Measurements from ENCODE around the gene TOR1A.

Gene TOR1A

DNA sequence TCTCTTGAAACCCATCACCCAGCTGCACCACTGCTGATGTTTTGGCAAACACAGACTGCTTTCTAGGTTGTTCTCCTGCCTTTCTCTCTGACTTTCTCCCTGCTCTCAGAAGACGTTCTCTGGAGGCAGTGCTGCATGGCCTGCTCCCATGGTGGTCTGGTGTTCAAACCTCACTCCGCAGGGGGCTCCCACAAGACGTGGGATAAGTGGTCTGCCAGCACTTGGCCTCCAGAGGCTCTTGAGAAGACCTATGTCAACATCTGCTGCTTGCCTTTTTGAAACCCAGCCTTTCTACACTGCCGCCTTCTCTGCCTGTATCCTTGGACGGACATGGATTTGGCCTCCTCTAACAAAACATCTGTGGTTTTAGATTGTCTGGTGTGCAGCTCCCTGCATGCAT, 27.9 kb upstream of the TOR1A start:
- no peak for DNase-seq

DNA sequence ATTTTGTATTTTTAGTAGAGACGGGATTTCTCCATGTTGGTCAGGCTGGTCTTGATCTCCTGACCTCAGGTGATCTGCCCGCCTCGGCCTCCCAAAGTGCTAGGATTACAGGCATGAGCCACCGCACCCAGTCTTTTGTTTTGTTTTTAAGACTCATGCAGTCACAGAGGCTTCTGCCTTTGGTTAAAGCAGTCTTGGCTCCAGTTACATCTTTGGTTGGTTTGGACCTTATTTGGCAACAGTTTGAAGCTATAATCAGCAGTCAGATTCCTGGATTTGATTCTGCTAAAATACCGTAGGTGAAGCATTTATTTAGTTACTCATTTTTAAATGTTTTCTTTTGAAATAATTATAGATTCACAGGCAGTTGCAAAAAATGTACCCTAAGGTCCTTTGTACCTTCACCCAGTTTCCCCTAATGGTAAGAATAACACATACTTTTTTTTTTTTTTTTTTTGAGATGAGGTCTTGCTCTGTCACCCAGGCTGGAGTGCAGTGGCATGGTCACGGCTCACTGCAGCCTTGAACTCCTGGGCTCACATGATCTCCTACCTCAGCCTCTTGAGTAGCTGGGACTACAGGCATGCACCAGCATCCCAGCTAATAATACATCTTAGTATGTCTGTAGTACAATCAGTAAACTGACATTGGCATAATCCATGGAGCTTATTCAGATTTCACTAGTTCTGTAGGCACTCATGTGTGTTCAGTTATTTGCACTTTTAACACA, 27.1 kb upstream of the TOR1A start:
- no peak for DNase-seq

DNA sequence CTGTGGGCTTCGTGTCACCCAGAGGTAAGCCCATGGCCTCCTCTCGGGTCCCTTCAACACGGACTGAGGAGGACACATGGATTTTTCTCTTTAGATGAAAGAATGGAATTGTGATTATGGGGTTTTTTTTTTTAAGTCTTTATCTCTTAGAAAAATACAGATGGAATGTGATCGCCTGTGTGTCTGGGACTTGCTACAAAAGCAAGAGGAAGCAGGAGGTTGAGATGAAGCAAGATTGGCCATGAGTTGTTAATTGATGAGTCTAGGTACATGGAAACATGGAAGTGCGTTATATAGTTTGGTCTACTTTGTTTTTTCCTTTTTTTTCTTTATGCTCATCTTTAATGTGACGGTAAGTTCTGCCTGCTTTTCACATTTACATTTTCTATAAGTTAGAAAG, 26.0 kb upstream of the TOR1A start:
- no peak for DNase-seq

DNA sequence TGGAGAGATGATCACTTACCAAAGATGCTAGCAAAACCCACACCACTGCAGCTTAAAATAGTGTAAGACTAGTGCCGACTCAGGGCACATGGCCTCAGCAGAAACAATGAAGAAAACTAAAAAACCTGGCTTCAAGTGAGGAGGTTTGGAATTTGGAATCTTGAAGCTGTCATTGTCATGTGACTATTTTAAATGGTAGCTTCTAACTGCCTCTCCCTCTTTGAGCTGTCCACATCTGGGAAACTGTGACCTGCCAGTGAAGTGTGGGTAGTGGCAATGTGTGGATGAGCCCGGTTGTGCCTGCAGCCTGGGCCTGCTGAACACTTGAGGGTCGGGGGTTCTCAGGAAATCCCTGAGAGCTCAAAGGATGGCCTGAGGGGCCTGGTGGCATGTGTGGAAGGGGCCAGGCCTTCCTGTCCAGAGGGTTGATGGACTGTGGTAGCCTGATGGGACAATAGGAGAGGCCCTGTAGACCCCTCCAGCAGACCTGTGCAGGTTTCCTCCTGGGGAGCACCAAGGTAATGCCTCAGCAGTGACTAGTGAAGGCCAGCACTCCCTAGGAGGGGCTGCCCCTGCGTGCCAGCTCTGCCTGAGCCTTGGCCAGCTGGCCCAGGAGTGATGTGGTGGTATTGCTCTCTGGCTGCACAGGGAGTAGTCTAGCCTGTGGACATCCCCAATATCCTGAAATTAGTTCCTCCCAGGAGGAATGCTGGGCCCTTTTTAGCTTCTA, 24.9 kb upstream of the TOR1A start:
- DNase-seq: no peak

DNA sequence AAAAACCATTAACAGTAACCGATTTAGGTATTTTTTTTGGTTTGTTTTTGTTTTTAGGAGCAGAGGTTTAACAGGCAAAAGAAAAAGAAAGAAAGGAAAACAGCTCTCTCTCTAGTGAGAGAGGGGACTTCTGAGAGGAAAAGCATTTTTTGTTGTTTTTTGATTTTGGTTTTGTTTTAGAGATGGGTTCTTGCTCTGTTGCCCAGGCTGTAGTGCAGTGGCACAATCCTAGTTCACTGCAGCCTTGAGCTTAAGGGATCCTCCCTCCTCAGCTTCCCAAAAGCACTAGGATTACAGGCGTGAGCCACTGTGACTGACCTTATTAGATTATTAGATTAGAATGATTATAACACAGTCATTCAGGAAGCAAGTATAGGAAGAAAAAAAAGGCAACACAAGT, 21.4 kb upstream of the TOR1A start:
- no peak for DNase-seq

DNA sequence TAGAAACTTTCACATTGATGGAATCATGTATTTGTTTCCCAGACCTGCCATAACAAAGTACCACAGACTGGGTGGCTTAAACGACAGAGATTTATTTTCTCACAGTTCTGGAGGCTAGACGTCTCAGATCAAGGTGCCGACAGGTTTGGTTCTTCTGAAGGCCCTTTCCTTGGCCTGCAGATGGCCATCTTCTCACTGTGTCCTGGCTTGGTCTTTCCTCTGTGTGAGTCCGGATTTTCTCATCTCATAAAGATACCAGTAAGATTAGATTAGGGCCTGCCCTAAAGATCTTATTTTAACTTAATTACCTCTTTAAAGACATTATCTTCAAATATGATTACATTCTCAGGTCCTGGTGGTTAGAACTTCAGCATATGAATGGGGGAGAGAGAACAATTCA, 17.1 kb upstream of the TOR1A start:
- no peak for DNase-seq

DNA sequence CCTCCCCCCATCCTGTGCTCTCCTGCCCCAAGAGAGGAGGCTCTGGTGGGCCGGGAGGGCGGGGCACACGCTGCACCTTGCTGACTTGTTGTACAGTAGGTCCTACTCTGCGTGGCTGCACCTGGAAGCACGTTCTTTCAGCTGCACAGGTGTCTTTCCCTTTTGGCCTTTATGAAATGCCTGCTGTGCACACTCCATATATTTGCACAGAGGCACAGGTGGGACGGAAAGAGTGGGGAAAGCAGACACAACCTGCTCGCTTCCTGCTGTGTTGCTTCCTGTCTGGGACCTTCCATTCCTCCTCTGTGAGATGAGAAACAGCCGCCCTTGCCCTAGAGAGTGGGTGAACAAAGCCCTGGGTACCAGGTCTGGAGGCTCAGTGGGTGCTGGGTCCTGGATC, 16.1 kb upstream of the TOR1A start:
- DNase-seq: peak; percentile 87

DNA sequence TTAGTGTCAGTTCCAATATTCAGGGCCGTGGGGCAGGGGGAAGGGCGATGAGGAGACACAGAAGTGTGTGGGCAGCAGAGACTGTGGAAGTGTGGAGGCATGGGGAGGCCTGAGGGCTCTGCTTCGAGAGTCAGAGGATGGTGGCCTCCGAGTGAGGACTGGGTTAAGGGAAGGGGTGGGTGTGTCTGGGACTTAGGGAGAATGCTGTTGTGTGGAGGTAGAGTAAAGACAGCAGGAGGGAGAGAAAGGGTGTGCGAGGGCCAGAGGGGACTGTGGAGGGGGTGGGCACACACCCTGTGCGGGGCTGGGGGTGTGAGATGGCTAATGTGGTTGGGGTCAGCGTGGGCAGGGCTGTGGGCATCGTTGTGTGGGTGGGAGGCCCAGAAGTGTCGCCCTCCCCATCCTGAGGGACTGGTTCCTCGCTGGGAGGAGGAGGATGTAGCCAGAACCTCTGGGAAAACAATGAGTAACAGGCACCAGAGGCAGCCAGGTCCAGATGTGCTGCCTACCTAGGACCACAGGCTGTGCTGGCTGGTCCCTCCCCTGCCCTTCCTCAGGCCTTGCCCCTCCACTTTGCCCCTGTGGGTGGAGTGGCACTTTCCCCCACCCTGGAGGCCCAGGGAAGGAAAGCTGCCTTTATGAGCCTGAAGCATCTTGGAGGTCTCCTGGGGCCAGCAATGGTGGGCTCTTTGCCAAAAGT, 15.5 kb upstream of the TOR1A start:
- DNase-seq: no peak

DNA sequence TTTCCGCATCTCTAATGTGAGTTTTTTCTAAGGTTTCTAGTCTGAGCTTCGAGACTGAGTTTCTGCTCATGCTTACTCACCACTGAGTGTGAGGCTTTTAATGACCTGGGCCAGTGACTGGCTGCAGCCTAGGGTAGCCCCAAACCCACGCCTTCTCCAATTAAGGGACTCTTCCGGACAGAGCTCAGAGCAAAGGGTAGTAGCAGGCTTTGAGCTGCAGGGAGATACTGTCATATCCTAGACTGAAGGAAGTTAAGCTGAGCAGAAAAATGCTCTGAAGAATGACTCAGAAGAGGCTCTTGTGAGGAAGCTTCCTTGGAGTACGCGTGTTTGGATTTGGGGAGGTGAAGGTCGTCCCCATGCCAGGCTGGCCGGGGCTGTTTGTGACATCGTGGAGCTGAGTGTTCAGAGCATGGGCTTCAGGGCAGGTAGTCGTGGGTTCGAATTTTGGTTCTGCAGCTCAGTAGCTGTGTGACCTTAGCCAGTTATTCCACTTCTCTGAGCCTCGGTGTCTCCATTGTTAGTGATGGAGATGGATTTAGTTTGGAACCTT, 14.8 kb upstream of the TOR1A start:
- no peak for DNase-seq

DNA sequence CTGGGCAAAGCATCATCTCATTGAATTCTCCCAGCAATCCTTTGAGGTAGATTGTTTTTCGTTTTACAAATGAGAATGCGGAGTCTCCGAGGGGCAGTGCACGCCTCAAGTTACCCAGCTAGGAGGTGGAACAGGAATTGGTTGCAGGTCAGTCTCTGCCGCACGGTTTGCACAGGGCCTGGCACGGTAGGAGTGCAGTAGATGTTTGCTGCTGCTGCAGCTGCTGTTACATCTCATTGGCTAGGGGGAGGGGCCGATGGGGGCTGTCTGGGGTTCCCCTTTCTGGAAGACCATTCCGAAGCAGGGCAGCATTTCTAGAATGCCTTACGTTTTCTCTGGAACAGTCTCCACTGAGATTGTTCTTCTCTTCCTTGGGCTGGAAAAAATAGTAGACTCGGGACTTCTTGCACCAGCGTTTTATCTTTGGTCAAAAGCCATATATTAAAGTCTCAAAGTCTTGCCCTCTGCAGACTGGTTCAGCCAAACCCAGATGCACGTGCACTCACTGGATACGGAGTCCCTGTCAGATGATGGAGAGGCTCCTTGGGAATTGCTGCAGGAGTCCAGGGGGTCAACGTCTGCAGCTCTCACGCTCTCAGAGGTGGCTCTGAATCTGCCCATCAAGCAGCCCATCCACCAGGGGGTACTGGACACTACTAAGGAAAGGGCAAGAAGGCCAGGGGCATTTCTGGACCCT, 12.5 kb upstream of the TOR1A start:
- DNase-seq: no peak

DNA sequence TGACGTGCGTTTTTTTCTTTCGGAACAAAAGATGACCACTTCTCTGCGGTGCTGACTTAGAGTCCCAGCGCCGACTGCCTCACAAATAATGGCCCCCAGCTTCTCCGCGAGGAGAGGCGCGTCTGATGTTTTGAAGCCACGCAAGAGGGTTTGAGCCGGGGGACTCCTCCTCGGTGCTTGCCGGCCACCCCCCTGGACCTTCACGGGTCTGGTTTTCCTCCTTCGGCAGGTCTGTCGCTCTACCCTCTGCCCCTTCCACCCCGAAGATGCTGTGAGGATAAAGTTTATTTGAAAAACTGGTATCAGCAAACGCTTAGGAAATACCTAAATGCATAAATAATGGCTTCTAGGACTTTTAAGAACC, 11.9 kb upstream of the TOR1A start:
- DNase-seq: no peak

DNA sequence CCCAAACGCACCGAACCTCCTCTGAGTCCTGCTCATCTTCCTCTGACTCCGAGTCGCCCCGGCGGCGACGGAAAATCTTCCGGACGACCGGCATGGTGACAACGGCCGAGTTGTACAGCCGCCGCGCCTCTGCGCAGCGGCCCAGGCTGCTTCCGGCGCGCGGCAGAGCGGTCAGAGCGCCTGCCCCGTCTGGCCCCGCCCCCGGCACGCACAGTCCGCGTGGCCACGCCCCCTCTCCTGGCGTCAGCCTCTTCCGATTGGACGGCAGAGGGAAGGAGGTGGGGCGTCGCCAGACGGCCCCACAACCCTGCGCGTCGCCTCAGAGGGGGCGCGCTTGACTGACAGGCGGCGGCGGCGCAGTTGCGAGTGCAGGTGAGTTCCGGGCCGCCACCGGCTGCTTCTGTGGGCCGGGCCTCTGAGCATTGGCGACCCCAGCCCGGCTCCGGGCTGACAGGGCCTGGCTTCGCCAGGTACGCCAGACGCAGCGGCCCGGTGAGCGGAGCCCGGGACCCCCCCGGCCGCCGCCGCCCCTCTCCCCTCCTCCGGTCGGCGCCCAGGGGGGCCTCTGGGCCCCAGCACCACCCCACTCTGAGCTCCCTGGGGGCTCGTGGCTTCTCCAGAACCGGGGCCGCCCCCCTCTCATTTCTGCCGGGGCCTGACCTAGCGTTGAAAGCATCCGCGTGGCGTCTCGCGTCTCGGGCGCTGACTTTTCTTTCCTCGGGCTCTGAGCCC, 11.4 kb upstream of the TOR1A start, which contains the start of the genes C9orf78 and USP20:
Gene C9orf78, minus strand, starts transcription at position 148 of the 732 bp plus-strand sequence. Its CDS starts 54 bp downstream, at position 94.
Gene USP20, plus strand, starts transcription at position 331 of the 732 bp plus-strand sequence. CDS start 17,098 bp downstream, outside the sequence.
- peak; percentile 71 for DNase-seq

DNA sequence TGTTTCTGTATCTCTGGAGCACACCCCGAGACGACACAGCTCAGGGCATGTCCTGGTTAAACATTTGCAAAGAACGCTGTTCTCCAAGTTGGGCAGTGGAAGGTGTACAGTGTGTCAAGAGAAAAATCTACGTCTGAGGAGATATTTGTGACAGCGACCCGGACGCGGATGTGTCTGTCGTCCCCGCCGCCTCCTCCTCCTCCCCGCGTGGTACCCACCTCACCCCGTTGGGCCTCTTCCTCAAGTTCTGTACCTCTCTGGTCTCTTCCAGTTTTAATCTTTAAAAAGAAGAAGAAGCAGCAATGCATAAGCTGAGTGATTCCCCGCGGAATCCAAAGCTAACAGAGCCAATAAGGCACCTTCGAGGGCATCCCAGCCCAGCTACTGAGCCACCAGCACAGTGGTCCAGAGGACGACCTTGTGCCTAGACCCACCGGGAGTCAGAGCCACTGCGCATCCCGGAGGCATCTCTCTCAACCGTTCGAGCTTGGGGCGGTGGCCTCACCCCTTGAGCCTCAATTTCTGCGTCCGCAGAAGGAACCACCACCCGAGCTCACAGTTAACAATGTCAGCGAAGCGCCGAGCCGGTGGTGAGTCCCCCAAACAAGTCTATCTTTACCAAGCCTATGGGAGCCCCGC, 10.7 kb upstream of the TOR1A start:
- DNase-seq: no peak

DNA sequence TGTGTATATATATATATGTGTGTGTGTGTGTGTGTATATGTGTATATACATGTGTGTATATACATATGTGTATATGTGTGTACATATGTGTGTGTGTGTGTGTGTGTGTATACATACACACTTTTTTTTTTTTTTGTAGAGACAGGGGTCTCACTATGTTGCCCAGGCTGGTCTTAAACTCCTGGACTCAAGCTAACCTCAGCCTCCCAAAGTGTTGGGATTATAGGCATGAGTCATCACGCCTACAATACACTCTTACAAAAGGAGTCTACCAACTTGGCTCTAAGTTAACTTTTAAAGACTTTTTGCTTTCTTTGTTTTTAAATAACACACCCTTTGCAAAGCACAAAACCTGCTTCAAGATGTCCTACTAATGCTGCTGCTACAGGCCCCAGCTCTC, 9.0 kb upstream of the TOR1A start:
- DNase-seq: no peak

DNA sequence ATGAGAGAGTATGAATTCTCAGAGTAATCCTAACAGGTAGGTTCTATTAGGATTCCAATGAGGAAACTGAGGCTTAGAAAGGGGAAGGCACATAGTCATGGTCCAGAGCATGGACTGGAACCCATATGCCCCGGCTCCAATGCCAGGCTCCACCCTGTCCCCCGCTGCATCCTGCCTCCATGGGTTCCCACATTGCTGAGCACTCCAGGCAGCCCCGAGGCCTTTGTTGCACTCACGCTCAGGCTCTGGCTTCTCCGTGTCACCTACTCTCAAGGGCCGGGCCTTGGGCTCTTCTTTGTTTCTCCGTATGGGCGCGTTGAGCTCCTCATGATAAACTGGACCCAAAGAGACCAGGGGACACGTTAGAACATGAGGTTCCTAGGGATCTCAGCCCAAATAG, 5.0 kb upstream of the TOR1A start:
- DNase-seq: no peak

DNA sequence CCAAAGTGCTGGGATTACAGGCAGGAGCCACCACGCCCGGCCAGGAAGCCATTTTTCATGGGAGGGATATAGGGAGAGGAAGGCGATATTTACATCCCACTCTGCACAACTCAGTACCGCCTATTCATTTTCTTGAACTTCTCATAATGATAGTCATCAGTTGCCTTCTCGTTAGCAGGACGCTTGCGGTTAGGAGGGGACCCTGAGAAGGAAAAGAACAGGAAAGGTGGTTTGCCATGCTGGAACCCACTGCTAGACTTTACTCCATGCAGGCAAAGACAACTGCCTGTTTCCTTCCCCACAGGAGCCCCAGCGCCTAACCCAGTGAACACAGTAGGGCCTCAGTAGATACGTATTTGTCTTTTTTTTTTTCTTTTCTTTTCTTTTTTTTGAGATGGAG, 4.1 kb upstream of the TOR1A start:
- no peak for DNase-seq

DNA sequence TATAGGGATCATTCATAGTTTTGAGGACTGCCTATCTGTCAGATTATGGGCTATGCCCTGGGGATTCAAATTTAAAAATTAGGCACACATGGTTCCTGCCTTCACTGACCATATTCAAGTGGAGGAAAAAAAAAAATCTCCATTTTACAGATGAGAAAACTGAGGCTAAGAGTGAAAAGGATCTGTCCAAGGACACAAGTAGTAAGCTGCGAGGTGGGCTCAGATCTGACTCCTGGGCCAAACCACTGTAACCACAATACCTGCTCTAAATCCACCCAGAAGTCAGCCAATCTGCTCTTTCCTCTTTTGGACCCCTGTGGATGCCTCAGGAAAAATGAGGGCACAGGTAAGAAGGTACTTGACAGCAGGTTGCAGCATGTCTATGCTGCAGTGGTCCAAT, 2.8 kb upstream of the TOR1A start:
- no peak for DNase-seq

DNA sequence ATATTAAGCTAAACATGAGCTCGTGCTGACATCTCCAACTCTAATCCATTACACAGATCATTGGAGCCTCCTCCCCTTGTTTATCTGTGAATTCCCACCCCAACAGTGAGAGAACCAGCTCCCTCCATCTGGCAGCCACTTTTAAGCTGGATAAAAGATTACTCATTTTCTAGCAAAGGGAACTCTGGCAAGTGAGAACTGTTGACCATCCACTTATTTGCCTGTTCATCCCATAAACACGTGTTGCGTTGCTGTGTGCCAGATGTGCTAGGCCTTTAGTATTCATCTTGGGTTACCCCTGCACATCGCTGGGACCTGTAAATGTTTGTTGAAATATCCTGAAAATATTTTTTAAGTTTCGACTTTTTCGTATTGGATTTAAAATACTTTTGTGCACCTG, 2.4 kb upstream of the TOR1A start:
- DNase-seq: no peak

DNA sequence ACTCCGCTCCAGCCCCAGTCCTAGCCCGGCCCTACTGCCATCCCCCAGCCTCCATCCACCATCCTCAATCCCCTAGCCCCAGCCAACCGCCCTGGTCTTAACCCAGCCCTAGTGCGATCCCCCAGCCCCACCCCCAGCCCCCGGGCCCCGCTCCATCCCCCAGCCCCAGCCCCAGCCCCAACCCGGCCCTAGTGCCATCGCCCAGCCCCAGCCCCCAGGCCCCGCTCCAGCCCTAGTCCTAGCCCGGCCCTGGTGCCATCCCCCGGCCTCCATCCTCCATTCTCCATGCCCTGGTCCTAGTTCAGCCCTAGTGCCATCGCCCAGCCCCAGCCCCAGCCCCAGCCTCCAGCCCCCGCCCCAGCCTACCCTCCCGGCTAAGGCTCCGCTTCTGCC, 398 bp downstream of the TOR1A start:
- no peak for DNase-seq

DNA sequence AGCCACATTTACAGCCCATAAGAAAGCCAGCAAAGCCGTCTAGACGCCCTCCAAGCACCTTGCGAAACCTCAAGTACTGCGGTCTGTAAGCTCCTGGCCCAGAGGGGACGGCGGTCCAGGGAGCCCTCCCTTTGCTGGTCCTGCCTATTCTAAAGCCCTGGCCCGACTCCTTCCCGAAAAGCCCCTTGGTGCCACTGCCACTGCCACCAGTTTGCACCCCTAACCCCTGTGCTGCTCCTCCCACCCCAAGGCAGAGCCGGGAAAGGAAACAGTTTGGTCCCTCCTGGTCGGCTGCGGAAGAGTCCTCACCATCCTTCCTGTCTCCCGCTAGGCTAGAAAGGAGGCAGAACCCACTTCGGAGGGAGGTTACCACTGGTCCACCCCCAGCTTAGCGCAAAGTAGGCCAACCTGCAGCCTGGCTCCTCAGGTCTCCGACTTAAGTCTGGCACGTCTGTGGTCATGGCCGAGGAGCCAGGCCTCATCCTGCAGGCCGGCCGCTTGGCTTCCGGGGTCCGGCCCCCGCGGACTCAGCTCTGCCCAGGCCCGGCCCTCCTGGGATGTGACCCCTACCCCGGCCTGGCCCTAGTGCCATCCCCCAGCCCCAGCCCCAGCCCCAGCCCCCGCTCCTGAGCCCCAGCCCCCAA, 916 bp downstream of the TOR1A start:
- DNase-seq: no peak

Data from NCI-H2081 treated with DMSO at 0.1 percent for 48 hours (cell line).